Mesothelial cell of epicardium (in vitro differentiated cells): ENCODE data around the gene TRAF3. TPM values are rescaled to one million over a fixed set of nuclear protein-coding genes. Genes with fewer than 3 reads are reported as not detected.

Experiments used
- DNase-seq, 2 experiments: peaks; one replicate each; pipeline ENCODE4 v3.0.0; 2021; ENCODE audit warnings: low spot score in 2 of 2; ENCODE audit not compliant: unreplicated experiment in 2 of 2
- H3K27ac Mint-ChIP-seq: 2 replicates; pipeline ENCODE4 v1.8.0; 2021; ENCODE audit warnings: mixed read lengths
- H3K27me3 Mint-ChIP-seq: 2 replicates; pipeline ENCODE4 v1.8.0; 2021; ENCODE audit warnings: low read depth, mixed read lengths
- H3K36me3 Mint-ChIP-seq: 2 replicates; pipeline ENCODE4 v1.8.0; 2021; ENCODE audit warnings: mixed read lengths
- H3K4me1 Mint-ChIP-seq: 2 replicates; pipeline ENCODE4 v1.8.0; 2021; ENCODE audit warnings: mixed read lengths
- H3K4me3 Mint-ChIP-seq: 2 replicates; pipeline ENCODE4 v1.8.0; 2021; ENCODE audit warnings: mild to moderate bottlenecking, moderate library complexity, mixed read lengths
- H3K9me3 Mint-ChIP-seq: 2 replicates; pipeline ENCODE4 v1.8.0; 2021; ENCODE audit warnings: mixed read lengths
- CTCF ChIP-seq: fragments of 200-600 bp; sonication (generic); IDR thresholded peaks from one replicate; pipeline ENCODE4 v1.5.0; 2021; ENCODE audit warnings: antibody characterized with exemption; ENCODE audit not compliant: unreplicated experiment
- total RNA-seq: library from RNA; stranded (reverse); gene quantifications from 3 replicates; pipeline ENCODE4 v1.2.1, GENCODE V29; 2021

TRAF3 gene
- 26.4 to 26.9 TPM (median 26.5 TPM) in 3 replicates for total RNA-seq

DNA sequence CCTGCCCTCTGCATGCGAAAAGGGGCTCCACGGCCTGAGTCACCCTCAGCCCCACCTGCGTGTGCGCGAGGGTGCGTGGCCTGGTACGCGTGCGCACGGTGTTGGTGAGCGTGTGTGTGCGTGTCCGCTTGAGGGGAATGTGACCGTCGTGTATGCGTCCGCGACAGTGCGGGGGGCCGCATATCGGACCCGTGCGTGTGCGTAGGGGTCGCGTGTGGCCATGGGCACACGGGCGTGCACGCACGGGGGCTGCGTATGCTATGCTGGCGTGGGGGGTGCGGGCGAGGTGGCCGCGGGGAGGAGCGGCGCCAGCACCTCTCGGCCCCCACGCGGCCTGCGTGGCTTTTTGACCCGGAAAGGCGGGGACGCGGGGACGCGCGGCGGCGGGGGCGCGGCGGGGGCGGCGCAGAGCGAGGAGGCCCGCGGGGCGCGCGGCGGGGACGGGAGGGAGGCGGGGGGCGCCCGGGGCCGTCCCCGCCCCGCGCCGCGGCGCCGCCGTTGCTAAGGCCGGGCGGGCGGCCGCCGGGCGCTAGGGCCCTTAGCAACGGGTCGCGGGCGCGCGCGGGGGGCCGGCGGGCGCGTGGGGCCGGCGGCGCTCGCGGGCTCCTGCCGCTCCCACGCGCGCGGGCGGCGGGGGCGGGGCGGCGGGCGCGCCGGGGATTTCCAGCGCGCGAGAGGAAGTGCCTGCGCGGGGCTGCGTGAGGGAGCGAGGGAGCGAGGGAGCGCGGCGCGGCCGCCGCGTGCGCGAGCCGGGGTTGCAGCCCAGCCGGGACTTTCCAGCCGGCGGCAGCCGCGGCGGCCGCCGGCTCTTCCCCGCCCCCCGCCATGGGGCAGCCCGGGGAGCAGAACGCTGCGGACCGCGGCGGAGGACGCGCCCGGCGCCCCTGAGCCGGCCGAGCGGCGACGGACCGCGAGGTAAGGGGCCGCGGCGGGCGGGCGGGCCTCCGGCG is at the start of gene TRAF3:
Gene TRAF3, plus strand, starts transcription at position 689 of the 950 bp plus-strand sequence. CDS start 92,753 bp downstream, outside the sequence.
- H3K4me1 Mint-ChIP-seq, result peaks cover 30% of the 10 kb centered on the region
- H3K4me3 Mint-ChIP-seq, result peak within 1 kb of the TSS; percentile 79
- H3K27ac Mint-ChIP-seq, result peak within 1 kb of the TSS; percentile 97
- TF ChIP-seq CTCF, result no peak
- no peaks in the 10 kb centered on the region for H3K27me3 Mint-ChIP-seq
- H3K9me3 Mint-ChIP-seq, result no peaks in the 10 kb centered on the region
- H3K36me3 Mint-ChIP-seq, result no peaks in the 10 kb centered on the region
- DNase-seq, result peak; percentile 59 to 74

DNA sequence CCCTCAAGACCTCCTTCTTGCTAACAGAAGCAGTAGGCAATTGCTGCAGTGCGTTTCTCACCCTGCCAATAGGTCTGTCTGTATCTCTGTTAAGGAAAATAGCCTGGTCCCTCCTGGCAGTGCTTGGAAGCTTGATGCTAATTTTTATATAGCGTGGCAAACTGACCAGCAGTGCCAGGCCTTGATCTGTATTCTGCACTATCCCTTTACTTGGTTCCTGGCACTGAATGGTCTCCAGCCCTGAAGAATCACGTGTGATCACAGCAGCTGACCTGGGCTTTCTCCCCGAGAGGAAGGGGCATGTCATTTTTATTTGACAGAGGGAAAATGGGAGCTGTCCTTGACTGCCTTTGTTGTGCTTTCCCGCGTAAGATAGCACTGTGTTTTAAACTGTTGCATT is 48.7 kb upstream of the TRAF3 start:
- no peaks in the 10 kb centered on the region for H3K27me3 Mint-ChIP-seq
- H3K36me3 Mint-ChIP-seq, result peaks cover 50% of the 10 kb centered on the region
- peaks cover 4% of the 10 kb centered on the region for H3K4me1 Mint-ChIP-seq
- H3K27ac Mint-ChIP-seq, result no peak overlapping the region
- no peaks in the 10 kb centered on the region for H3K9me3 Mint-ChIP-seq
- TF ChIP-seq CTCF, result no peak
- no peak for DNase-seq
- no peak overlapping the region for H3K4me3 Mint-ChIP-seq

DNA sequence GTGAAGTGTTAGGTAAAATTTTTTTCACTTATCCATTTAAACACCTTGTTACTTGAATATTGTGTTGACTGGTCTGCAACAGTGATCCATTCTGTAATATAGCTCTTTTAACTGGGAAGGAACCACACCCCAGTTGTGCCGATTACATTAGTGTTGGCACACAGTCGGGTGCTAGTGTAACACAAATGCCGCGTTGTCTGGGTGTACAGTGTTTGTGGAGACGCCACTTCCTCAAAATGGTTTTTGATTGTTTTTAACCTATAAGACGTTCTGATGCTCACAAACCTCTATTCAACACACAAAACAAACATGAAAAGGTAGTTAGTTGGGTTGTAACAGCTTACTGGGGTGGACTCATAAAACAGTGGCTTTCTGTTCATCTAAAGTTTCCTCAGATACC is 48.0 kb upstream of the TRAF3 start:
- no peak for TF ChIP-seq CTCF
- DNase-seq, result no peak
- Mint-ChIP-seq H3K9me3 (no peaks in the 10 kb centered on the region), H3K36me3 (peaks cover 47% of the 10 kb centered on the region), H3K4me3 (no peak overlapping the region), H3K27me3 (no peaks in the 10 kb centered on the region), H3K27ac (no peak overlapping the region), H3K4me1 (peaks cover 4% of the 10 kb centered on the region)

DNA sequence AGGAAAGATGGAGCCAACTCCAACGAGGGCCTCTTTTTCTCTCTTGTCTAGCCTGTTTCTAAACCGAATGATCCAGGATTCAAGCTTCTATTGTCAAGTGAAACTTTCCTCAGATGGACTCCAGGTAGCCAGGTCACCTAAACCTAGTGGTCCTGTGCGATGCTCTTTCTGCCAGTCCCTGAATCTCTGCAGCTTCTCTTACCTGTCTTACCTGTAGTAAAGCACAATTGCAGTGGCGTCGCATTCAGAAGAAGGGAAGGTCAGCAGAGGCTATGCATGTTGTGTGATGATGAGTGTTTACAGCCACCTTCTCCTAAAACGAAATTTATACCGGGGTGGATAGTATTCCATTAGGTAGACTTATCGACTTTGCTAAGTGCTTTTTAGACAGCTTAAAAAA is 47.4 kb upstream of the TRAF3 start:
- Mint-ChIP-seq H3K36me3 (peaks cover 45% of the 10 kb centered on the region), H3K4me1 (peaks cover 4% of the 10 kb centered on the region), H3K9me3 (no peaks in the 10 kb centered on the region), H3K27ac (no peak overlapping the region), H3K27me3 (no peaks in the 10 kb centered on the region), H3K4me3 (no peak overlapping the region)
- TF ChIP-seq CTCF, result no peak
- DNase-seq, result no peak

- peak in 1 of 2 experiments; percentile 20 for DNase-seq
- Mint-ChIP-seq H3K4me1 (peaks cover 4% of the 10 kb centered on the region), H3K27me3 (no peaks in the 10 kb centered on the region), H3K36me3 (peaks cover 35% of the 10 kb centered on the region), H3K4me3 (no peak overlapping the region), H3K27ac (no peak overlapping the region), H3K9me3 (no peaks in the 10 kb centered on the region)
- no peak for TF ChIP-seq CTCF
Observed at GRCh38 chr14:102731101-102731870, 46.0 kb upstream of the TRAF3 start.
